Keratinocyte (primary cell): ENCODE data around the gene KIAA1958. TPM values are rescaled to one million over a fixed set of nuclear protein-coding genes. Genes with fewer than 3 reads are reported as not detected.

Experiments
- DNase-seq: peaks from one replicate; pipeline ENCODE4 v3.0.0-alpha.2; 2011; ENCODE audit warnings: low read depth, missing footprints, low spot score
- FAIRE-seq: peaks from 2 replicates; lab custom pipeline; 2011; peaks lifted over from hg19 to GRCh38; lab: Jason Lieb, UNC
- H2AFZ ChIP-seq: 2 replicates; pipeline ENCODE4 v1.6.0; 2012; ENCODE audit warnings: low read length, control low read depth, inconsistent platforms; ENCODE audit not compliant: control insufficient read depth
- H3K27ac ChIP-seq: 2 replicates; pipeline ENCODE4 v1.5.1; 2011; ENCODE audit warnings: low read length; ENCODE audit not compliant: control insufficient read depth, insufficient read depth
- H3K27me3 ChIP-seq: 3 replicates; pipeline ENCODE4 v1.6.0; 2011; ENCODE audit warnings: low read length; ENCODE audit not compliant: control insufficient read depth, insufficient read depth; ENCODE audit errors: extremely low read depth
- H3K36me3 ChIP-seq, 2 experiments: 2 replicates in 1 of 2; 3 replicates in 1 of 2; pipeline ENCODE4 v1.5.1; 2011; ENCODE audit warnings: low read length in 2 of 2, mild to moderate bottlenecking in 1 of 2; ENCODE audit not compliant: control insufficient read depth in 2 of 2, insufficient read depth in 2 of 2; ENCODE audit errors: extremely low read depth in 1 of 2
- H3K4me1 ChIP-seq: 3 replicates; pipeline ENCODE4 v1.5.1; 2011; ENCODE audit warnings: low read length; ENCODE audit not compliant: control insufficient read depth, insufficient read depth; ENCODE audit errors: extremely low read depth
- H3K4me2 ChIP-seq: 3 replicates; pipeline ENCODE4 v1.6.0; 2011; ENCODE audit warnings: low read depth, low read length; ENCODE audit not compliant: control insufficient read depth, insufficient read depth; ENCODE audit errors: extremely low read depth
- H3K4me3 ChIP-seq, 3 experiments: fragments of 200-600 bp in 1 of 3; sonication (generic) in 1 of 3; 2 replicates in 2 of 3; 3 replicates in 1 of 3; pipeline ENCODE4 v1.5.1; 2011 to 2016; ENCODE audit warnings: low read length in 3 of 3, mild to moderate bottlenecking in 3 of 3, control low read depth in 2 of 3, inconsistent platforms in 1 of 3, low read depth in 1 of 3, mixed read lengths in 1 of 3, mixed run types in 1 of 3, moderate library complexity in 1 of 3; ENCODE audit not compliant: control insufficient read depth in 2 of 3, insufficient read depth in 2 of 3; ENCODE audit errors: extremely low read depth in 1 of 3
- H3K79me2 ChIP-seq: 2 replicates; pipeline ENCODE4 v1.6.0; 2012; ENCODE audit warnings: low read length; ENCODE audit not compliant: control insufficient read depth, insufficient read depth
- H3K9ac ChIP-seq: 3 replicates; pipeline ENCODE4 v1.6.0; 2011; ENCODE audit warnings: low read length; ENCODE audit not compliant: control insufficient read depth, insufficient read depth; ENCODE audit errors: extremely low read depth
- H3K9me1 ChIP-seq: 3 replicates; pipeline ENCODE4 v1.6.0; 2011; ENCODE audit warnings: low read length; ENCODE audit not compliant: control insufficient read depth, insufficient read depth; ENCODE audit errors: extremely low read depth
- H3K9me3 ChIP-seq: 2 replicates; pipeline ENCODE4 v1.5.1; 2012; ENCODE audit warnings: low read depth, low read length; ENCODE audit not compliant: control insufficient read depth
- H4K20me1 ChIP-seq: 3 replicates; pipeline ENCODE4 v1.6.0; 2011; ENCODE audit warnings: low read length; ENCODE audit not compliant: control insufficient read depth, insufficient read depth; ENCODE audit errors: extremely low read depth
- EZH2 ChIP-seq: IDR thresholded peaks from one replicate; pipeline ENCODE4 v1.6.1; 2012; ENCODE audit warnings: inconsistent platforms, mild to moderate bottlenecking, low read length, moderate library complexity
- dilution Hi-C: fragments of 300-500 bp; cut with MboI; formaldehyde crosslinking; loops from one replicate; pipeline ENCODE4 v1.7.0; 2020; ENCODE audit warnings: low sequenced_read_pairs; ENCODE audit not compliant: extremely low pct_ligation_motif_present
- polyA plus RNA-seq, 5 experiments: library from polyadenylated mRNA; depleted of rRNA in 3 of 5; stranded (reverse) in 3 of 5; stranded (forward) in 1 of 5; unstranded in 1 of 5; fragments of >200 nt; gene quantifications; 1 replicate in 1 of 5; 2 replicates in 3 of 5; 3 replicates in 1 of 5; pipeline versions ENCODE4 v1.2.1 to v1.2.3, GENCODE V29; 2011 to 2012; ENCODE audit warnings: missing spikeins in 2 of 5, low read depth in 1 of 5, low replicate concordance in 1 of 5
- TF ChIP-seq, protein P1 (sequence below), 3 experiments: IDR thresholded peaks in 1 of 3; conservative IDR thresholded peaks in 1 of 3; optimal IDR thresholded peaks in 1 of 3; 2 replicates in 2 of 3; 3 replicates in 1 of 3; pipeline versions ENCODE3 to v1.5.1; 2011; ENCODE audit warnings: low read length in 3 of 3, mild to moderate bottlenecking in 3 of 3, moderate library complexity in 2 of 3, control low read depth in 1 of 3, inconsistent platforms in 1 of 3; ENCODE audit not compliant: insufficient read depth in 2 of 3; ENCODE audit errors: extremely low read depth in 1 of 3

Gene KIAA1958
- polyA plus RNA-seq, 1 donor (not counting 4 experiments of a cell fraction or from before 2014, with no cell fraction given), result 0.84 TPM

DNA sequence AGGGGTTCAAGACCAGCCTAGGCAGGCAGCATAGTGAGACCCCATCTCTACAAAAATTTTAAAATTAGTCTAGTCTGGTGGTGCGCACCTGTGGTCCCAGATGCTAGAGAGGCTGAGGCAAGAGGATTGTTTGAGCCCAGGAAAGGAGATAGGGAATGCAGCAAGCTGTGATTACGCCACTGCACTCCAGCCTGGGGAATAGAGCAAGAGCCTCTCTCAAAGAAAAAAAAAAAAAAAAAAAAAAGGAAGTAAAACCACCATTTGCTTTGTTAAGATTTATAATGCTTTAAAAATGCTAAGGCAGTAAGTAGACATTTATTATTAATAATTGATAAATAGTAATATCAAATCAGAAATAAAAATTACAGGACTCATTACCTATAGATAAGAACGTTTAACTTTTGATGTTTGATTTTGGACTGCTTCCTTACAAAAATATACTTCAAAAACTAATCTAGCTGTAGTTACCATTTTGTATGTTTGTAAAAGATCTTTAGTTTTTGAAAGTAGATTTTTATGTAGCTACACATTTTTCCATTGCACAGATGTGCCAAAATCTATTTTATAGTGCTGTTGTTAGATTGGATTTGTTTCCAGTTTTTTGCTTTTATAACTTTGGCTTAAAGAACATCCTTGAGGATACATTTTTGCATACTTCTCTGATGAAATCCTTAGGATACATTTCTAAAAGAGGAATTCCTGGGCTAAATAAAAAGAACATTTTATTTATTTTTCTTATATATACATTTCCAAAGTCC is 144.9 kb downstream of the KIAA1958 start:
- no peaks in the 10 kb centered on the region for H3K27me3 ChIP-seq
- FAIRE-seq, result no peak

DNA sequence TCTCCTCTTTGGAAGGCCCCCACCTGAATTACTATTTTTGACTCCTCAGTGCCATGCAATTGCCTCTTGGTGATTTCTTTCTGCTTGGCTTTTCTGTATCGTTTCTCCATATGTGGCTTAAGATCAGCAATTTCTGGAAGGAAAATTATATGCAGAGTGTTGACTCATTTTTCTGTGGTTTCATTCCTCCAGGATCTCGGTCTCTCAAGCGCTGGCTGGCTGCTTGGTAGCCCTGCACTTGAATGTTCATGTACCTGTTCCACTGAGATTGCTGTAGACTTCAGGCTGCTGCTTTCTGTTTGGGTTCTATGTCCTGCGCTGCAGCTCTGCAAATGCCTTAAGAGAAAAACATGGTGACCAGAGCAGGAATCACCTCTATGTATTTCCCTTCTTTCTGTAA is 153.7 kb downstream of the KIAA1958 start:
- dilution Hi-C loops, result no loop called here

More for the DNA sequence above, 144.9 kb downstream of the KIAA1958 start:
- Histone ChIP-seq H3K9me1 (no peaks in the 10 kb centered on the region), H4K20me1 (no peaks in the 10 kb centered on the region), H3K27ac (no peak overlapping the region), H3K9me3 (no peaks in the 10 kb centered on the region), H3K4me3 (no peak overlapping the region), H3K9ac (no peak overlapping the region), H3K36me3 (no peaks in the 10 kb centered on the region), H2AFZ (no peak overlapping the region), H3K4me1 (no peaks in the 10 kb centered on the region), H3K4me2 (no peak overlapping the region), H3K79me2 (no peaks in the 10 kb centered on the region)
- DNase-seq, result no peak
- TF ChIP-seq, protein P1, sequence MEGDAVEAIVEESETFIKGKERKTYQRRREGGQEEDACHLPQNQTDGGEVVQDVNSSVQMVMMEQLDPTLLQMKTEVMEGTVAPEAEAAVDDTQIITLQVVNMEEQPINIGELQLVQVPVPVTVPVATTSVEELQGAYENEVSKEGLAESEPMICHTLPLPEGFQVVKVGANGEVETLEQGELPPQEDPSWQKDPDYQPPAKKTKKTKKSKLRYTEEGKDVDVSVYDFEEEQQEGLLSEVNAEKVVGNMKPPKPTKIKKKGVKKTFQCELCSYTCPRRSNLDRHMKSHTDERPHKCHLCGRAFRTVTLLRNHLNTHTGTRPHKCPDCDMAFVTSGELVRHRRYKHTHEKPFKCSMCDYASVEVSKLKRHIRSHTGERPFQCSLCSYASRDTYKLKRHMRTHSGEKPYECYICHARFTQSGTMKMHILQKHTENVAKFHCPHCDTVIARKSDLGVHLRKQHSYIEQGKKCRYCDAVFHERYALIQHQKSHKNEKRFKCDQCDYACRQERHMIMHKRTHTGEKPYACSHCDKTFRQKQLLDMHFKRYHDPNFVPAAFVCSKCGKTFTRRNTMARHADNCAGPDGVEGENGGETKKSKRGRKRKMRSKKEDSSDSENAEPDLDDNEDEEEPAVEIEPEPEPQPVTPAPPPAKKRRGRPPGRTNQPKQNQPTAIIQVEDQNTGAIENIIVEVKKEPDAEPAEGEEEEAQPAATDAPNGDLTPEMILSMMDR (optimal IDR thresholded peaks at IDR 0.05 in 1 of 3, IDR thresholded peaks at IDR 0.05 in 1 of 3, conservative IDR thresholded peaks at IDR 0.05 in 1 of 3; ENCODE audit: extremely low read depth in 1 of 3, insufficient read depth in 2 of 3, low read length in 3 of 3), result no peak
- no peak for TF ChIP-seq EZH2
- dilution Hi-C loops, result no loop called here

More for the DNA sequence above, 153.7 kb downstream of the KIAA1958 start:
- H3K4me3 ChIP-seq, result no peak overlapping the region
- H3K9ac ChIP-seq, result no peak overlapping the region
- peaks cover 11% of the 10 kb centered on the region for H3K4me1 ChIP-seq
- no peaks in the 10 kb centered on the region for H3K27me3 ChIP-seq
- H3K79me2 ChIP-seq, result no peaks in the 10 kb centered on the region
- peaks cover 3% of the 10 kb centered on the region for H3K9me3 ChIP-seq
- no peak overlapping the region for H2AFZ ChIP-seq
- no peaks in the 10 kb centered on the region for H3K9me1 ChIP-seq
- H3K4me2 ChIP-seq, result no peak overlapping the region
- no peak for TF ChIP-seq EZH2
- TF ChIP-seq, protein P1 (optimal IDR thresholded peaks at IDR 0.05 in 1 of 3, IDR thresholded peaks at IDR 0.05 in 1 of 3, conservative IDR thresholded peaks at IDR 0.05 in 1 of 3; ENCODE audit: extremely low read depth in 1 of 3, insufficient read depth in 2 of 3, low read length in 3 of 3), result no peak
- no peaks in the 10 kb centered on the region for H4K20me1 ChIP-seq
- DNase-seq (no peak), FAIRE-seq (no peak)
- no peak overlapping the region for H3K27ac ChIP-seq
- no peaks in the 10 kb centered on the region for H3K36me3 ChIP-seq
